Measurements from ENCODE around the gene DYRK4. TPM values are rescaled to one million over a fixed set of nuclear protein-coding genes. Genes with fewer than 3 reads are reported as not detected.

Gene DYRK4
- total RNA-seq, 1 donor from 2014 or later, result 6.7 TPM

- Mint-ChIP-seq H3K27ac (ENCODE audit: unreplicated experiment) (no peak overlapping the region), H3K4me3 (ENCODE audit: unreplicated experiment) (no peak overlapping the region), H3K27me3 (ENCODE audit: unreplicated experiment) (peaks cover 2% of the 10 kb centered on the region), H3K4me1 (ENCODE audit: low read depth, unreplicated experiment) (no peaks in the 10 kb centered on the region), H3K9me3 (ENCODE audit: unreplicated experiment) (peaks cover 1% of the 10 kb centered on the region), H3K36me3 (ENCODE audit: unreplicated experiment) (no peaks in the 10 kb centered on the region)
- no peak for TF ChIP-seq CTCF (IDR thresholded peaks at IDR 0.05; ENCODE audit: partially characterized antibody, unreplicated experiment)
- DNase-seq, result no peak
Observed at GRCh38 chr12:4586500-4586899, 24.5 kb downstream of the DYRK4 start.

- H3K4me3 Mint-ChIP-seq (ENCODE audit: unreplicated experiment), result no peak overlapping the region
- H3K27ac Mint-ChIP-seq (ENCODE audit: unreplicated experiment), result no peak overlapping the region
- peaks cover 1% of the 10 kb centered on the region for H3K9me3 Mint-ChIP-seq (ENCODE audit: unreplicated experiment)
- DNase-seq, result no peak
- no peak for TF ChIP-seq CTCF (IDR thresholded peaks at IDR 0.05; ENCODE audit: partially characterized antibody, unreplicated experiment)
- no peaks in the 10 kb centered on the region for H3K36me3 Mint-ChIP-seq (ENCODE audit: unreplicated experiment)
- H3K4me1 Mint-ChIP-seq (ENCODE audit: low read depth, unreplicated experiment), result no peaks in the 10 kb centered on the region
- H3K27me3 Mint-ChIP-seq (ENCODE audit: unreplicated experiment), result peaks cover 2% of the 10 kb centered on the region
Observed at GRCh38 chr12:4587108-4587507, 25.1 kb downstream of the DYRK4 start.

GRCh38 chr12:4588916-4589315 is 26.9 kb downstream of the DYRK4 start:
- Mint-ChIP-seq H3K9me3 (ENCODE audit: unreplicated experiment) (no peaks in the 10 kb centered on the region), H3K27me3 (ENCODE audit: unreplicated experiment) (peaks cover 2% of the 10 kb centered on the region)

GRCh38 chr12:4589941-4590340 is 27.9 kb downstream of the DYRK4 start:
- peaks cover 2% of the 10 kb centered on the region for H3K27me3 Mint-ChIP-seq (ENCODE audit: unreplicated experiment)
- no peaks in the 10 kb centered on the region for H3K9me3 Mint-ChIP-seq (ENCODE audit: unreplicated experiment)
- DNase-seq, result no peak
- H3K27ac Mint-ChIP-seq (ENCODE audit: unreplicated experiment), result no peak overlapping the region
- no peaks in the 10 kb centered on the region for H3K4me1 Mint-ChIP-seq (ENCODE audit: low read depth, unreplicated experiment)
- H3K36me3 Mint-ChIP-seq (ENCODE audit: unreplicated experiment), result no peaks in the 10 kb centered on the region
- no peak for TF ChIP-seq CTCF (IDR thresholded peaks at IDR 0.05; ENCODE audit: partially characterized antibody, unreplicated experiment)
- no peak overlapping the region for H3K4me3 Mint-ChIP-seq (ENCODE audit: unreplicated experiment)

More at GRCh38 chr12:4588916-4589315, 26.9 kb downstream of the DYRK4 start:
- H3K36me3 Mint-ChIP-seq (ENCODE audit: unreplicated experiment), result no peaks in the 10 kb centered on the region
- no peak overlapping the region for H3K4me3 Mint-ChIP-seq (ENCODE audit: unreplicated experiment)
- TF ChIP-seq CTCF (IDR thresholded peaks at IDR 0.05; ENCODE audit: partially characterized antibody, unreplicated experiment), result no peak
- H3K4me1 Mint-ChIP-seq (ENCODE audit: low read depth, unreplicated experiment), result no peaks in the 10 kb centered on the region
- no peak overlapping the region for H3K27ac Mint-ChIP-seq (ENCODE audit: unreplicated experiment)
- DNase-seq, result no peak

GRCh38 chr12:4591180-4591687 is 29.2 kb downstream of the DYRK4 start:
- no peak for TF ChIP-seq CTCF (IDR thresholded peaks at IDR 0.05; ENCODE audit: partially characterized antibody, unreplicated experiment)
- Mint-ChIP-seq H3K27ac (ENCODE audit: unreplicated experiment) (no peak overlapping the region), H3K4me1 (ENCODE audit: low read depth, unreplicated experiment) (no peaks in the 10 kb centered on the region), H3K36me3 (ENCODE audit: unreplicated experiment) (no peaks in the 10 kb centered on the region), H3K27me3 (ENCODE audit: unreplicated experiment) (peaks cover 2% of the 10 kb centered on the region), H3K4me3 (ENCODE audit: unreplicated experiment) (no peak overlapping the region), H3K9me3 (ENCODE audit: unreplicated experiment) (no peaks in the 10 kb centered on the region)
- DNase-seq, result no peak

All from glutamatergic neuron (in vitro differentiated cells).